Transverse colon (tissue), 3 donors: ENCODE results near the gene SESN1.

Experiments used
- POLR2A ChIP-seq: fragments of 450-650 bp; IDR thresholded peaks from one replicate; pipeline ENCODE4 v1.6.1; 2016; ENCODE audit warnings: antibody characterized with exemption, mild to moderate bottlenecking, moderate library complexity
- TF ChIP-seq, protein P1 (sequence below), 5 experiments: fragments of 200-600 bp in 3 of 5; fragments of 450-650 bp in 2 of 5; sonication (generic) in 3 of 5; IDR thresholded peaks; 1 replicate in 2 of 5; 2 replicates in 3 of 5; pipeline ENCODE4 v1.5.1; 2016 to 2017; ENCODE audit warnings: antibody characterized with exemption in 5 of 5, inconsistent platforms in 3 of 5, mild to moderate bottlenecking in 2 of 5, moderate library complexity in 1 of 5

DNA sequence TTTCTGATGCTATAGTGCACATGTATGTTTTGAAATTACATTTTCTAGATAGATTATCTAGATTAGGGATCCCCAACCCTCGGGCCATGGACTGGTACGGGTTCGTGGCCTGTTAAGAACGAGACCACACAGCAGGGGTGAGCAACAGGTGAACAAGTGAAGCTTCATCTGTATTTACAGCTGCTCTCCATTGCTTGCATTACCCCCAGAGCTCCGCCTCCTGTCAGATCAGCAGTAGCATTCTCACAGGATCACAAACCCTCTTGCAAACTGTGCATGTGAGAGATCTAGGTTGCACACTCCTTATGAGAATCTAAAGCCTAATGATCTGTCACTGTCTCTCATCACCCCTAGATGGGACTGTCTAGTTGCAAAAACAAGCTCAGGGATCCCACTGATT is 11.0 kb upstream of the SESN1 start:
- TF ChIP-seq, protein P1, sequence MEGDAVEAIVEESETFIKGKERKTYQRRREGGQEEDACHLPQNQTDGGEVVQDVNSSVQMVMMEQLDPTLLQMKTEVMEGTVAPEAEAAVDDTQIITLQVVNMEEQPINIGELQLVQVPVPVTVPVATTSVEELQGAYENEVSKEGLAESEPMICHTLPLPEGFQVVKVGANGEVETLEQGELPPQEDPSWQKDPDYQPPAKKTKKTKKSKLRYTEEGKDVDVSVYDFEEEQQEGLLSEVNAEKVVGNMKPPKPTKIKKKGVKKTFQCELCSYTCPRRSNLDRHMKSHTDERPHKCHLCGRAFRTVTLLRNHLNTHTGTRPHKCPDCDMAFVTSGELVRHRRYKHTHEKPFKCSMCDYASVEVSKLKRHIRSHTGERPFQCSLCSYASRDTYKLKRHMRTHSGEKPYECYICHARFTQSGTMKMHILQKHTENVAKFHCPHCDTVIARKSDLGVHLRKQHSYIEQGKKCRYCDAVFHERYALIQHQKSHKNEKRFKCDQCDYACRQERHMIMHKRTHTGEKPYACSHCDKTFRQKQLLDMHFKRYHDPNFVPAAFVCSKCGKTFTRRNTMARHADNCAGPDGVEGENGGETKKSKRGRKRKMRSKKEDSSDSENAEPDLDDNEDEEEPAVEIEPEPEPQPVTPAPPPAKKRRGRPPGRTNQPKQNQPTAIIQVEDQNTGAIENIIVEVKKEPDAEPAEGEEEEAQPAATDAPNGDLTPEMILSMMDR (IDR thresholded peaks at IDR 0.05): no peak
- no peak for TF ChIP-seq POLR2A
